NCI-H187 treated with DMSO at 0.1 percent for 48 hours (cell line): ENCODE data around the gene TEX38.
"Not testable (repeated sequence)": the region's sequence is repeated elsewhere in the genome, so short reads cannot be mapped to it uniquely, and the experiment has no call there.

Experiments
- DNase-seq: peaks from one replicate; lab custom pipeline; 2025; lab: John Stamatoyannopoulos, UW

TEX38 gene

DNA sequence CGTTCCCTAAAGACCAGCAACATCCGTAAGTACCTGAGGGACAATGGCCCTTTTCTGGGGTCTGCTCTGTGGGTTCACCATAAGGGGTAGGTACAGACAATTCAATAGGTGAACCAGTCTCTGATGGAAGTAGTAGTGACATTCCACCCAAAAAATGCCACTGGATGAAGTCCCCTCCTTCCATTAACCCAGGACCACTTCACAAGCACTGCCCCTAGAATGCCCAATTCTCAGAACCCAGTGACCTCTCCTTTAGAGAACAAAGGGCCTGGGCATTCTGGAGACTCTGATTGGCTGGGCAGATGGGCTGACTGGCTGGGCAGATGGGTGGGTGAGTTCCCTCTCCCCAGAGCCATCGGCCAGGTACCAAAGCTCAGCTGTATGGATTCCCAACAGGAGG lies at the start of gene TEX38:
Gene TEX38, plus strand, starts transcription at position 301 of the 400 bp plus-strand sequence. Its CDS starts 81 bp downstream, at position 382.
- no peak for DNase-seq

DNA sequence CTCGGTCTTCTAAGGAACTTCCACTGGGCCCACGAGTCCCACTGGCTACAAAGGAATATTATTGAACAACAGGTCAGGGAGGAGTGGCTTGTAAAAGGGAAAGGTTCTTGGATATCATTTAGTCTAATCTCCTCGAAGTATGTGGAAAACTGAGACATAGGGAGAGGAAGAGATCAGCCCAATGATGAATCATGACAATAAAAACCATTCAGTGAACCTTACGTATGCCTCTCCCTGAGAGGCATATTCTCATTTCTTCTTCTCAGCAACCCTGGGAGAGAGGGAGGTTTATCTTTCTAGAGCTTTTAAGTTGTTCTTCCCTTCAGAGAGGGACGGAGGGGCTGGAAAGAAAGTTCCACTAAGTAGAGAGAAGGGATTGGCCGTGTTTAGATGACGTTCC lies 49.7 kb upstream of the TEX38 start:
- DNase-seq: no peak

DNA sequence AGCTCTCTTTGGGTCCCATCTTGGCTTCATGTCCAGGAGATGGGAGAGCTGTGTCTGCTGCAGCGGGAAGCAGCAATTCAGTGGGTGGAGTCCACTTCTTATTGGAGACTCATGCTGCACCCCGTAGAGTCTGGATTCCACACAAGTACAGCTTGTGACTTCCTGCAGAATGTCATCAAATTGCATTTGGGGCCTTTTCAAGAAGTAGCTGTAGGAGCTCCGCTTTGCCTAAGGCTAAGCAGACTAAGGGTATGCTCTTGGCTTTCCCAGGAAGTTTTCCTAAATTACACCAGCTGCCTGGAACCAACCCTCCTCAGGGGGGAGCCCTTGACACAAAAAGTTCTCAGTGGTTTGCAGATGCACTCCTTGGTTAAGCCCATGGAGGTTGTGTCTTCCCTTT lies 49.3 kb upstream of the TEX38 start:
- no peak for DNase-seq

DNA sequence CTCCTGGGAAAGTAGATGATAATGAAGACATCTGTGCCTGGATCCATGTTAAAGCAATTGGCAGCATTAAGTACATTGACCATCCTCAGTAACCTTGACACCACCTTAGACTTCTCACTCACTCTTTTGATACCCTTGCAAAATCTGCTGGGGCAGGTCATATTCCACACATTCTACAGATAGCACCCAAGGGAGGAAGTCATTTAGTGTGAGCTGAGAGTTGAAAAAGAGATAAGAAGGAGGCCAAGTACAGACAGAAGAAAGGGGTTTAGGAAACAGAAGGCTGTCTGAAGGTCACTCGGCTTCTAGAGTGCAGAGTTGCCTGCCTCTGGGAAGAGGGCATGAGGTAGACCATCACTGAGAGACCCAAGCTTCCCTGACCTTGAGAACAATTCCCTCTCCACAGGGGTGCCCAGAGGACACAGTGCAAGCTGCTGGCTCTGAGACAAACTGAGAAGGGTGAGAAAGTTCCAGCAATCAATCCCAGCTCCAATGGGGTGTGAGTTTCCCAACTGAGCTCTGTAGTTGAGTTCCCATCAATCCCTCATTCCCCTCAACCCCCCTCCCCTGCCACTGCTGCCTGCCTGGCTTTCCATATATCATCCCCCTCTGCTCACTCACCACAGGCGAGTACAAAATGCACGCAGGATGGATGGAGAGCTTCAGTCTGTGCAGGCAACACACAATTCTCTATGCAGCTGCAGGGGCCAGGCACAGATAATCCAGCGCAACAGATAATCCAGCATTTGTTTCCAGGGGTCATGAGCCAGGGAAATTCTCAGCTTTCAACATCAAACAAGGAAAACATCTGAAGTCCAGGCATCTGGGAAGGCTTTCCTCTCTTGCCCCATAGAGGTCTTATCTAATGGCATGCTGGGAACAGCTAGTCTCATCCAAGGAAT lies 47.7 kb upstream of the TEX38 start:
- no peak for DNase-seq

DNA sequence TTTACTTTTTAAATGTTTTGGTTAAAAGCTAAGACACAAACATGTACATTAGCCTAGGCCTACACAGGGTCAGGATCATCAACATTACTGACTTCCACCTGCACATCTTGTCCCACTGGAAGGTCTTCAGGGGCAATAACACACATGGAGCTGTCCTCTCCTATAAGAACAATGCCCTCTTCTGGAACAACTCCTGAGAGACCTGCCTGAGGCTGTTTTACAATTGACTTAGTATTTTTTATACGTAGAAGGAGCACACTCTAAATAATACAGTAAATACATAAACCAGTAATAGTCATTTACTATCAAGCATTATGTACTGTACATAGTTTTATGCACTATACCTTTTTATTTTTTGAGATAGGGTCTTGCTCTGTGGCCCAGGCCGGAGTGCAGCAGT lies 40.9 kb upstream of the TEX38 start:
- DNase-seq: no peak

DNA sequence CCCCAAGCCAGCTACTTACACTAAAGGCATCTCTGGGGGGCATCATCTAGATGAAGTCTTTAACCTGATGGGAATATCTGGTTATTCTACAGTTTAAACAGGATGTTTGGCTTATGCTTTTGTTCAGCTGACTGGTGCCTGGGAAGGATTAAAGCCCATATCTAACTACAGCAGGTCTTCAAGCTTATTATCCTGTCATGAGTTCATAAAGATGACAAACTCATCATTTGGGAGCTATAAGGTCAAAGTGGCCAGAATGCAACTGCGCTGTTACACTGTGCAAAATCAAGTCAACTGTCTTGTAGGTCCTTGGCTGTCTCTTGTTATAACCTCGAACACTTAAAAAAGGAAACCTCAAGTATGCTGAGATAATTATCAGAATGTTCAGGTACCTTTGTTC lies 36.4 kb upstream of the TEX38 start:
- no peak for DNase-seq

DNA sequence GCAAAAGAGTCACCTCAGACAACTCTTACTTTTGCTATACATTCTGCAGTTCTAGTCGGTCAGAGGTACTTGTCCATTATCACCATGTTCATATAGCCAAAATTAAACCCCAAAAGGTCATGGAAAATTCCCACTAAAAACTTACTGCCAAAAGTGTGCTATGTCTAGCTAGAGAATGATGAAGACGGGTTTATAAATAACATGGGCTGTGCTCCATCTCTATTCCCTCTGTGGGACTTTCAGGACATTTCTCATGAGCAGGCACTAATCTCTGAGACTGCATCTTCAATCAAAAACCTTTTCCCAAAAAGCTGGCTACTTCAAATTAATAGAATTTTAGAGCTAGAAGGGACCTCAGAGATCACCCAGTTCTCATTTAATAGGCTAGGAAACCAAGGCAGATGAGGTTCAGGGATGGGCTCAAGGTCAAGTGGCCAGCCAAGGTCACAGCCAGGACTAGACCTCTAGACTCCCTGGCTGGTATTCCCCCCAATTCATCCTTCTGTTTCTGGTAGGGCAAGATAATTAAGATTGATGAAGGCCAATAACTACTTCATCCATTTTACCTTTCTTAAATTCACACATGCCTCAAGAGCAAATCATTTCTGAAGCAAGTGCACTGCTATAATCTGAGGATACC lies 34.1 kb upstream of the TEX38 start:
- DNase-seq: no peak

DNA sequence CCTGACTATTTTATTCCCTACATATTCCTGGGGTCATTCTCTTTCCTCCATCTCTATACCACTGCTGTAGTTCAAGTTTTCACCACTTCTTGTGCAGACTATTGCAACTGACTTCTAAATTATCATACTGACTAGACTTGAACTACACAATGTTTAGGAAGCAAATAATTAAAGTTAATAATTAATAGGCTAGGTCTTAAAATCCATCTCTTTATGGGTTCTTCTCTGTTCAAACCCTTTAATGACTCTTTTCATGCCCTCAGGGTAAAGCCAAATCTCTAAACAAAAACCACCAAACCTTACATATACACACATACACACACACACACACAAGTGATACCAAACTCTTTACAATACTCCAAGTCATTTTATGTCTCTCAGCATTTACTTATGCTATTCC lies 32.7 kb upstream of the TEX38 start:
- DNase-seq: no peak

DNA sequence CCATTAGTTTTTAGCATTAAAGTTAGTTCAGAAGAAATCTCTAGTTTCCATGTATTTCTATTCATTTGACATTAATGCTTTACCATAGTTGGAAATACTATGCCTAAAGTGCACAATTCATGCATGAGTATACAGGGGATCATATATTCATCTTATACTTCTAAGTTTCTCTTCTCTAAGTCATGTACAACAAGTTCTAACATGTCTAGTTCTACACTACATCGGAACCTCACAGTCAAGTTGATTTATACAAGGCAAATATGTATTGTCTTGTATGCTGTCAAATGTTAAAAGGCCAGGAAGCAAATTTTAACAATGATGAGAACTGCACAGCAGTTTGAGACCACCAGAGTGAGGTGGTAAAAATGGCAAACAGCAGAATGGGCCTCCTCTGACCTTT lies 32.1 kb upstream of the TEX38 start:
- no peak for DNase-seq

DNA sequence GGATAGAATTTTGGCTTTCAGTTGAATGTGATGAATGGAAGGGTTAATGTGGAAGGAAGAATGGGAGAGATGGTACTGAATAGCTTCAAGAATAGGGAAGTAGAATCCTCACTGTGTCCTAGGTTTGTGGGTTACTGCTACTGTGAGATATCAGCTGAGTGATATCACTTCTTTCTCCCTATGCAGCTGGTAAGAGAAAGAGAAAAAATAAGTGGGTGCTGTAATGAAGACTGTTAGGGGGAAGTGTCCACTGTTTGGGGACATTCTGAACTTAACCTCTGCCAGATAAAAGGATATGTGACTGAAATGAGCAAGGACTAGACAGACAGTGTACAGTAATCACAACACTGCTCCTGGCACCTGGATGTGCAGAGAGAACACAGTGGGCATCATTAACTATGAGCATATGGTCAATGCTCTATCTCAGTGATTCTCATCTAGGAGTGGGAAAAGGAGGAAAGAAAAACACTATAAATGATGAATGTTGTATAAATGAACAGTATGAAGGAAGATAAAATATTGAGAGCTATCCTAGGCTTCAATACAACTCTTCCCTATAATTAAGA lies 29.5 kb upstream of the TEX38 start:
- no peak for DNase-seq

DNA sequence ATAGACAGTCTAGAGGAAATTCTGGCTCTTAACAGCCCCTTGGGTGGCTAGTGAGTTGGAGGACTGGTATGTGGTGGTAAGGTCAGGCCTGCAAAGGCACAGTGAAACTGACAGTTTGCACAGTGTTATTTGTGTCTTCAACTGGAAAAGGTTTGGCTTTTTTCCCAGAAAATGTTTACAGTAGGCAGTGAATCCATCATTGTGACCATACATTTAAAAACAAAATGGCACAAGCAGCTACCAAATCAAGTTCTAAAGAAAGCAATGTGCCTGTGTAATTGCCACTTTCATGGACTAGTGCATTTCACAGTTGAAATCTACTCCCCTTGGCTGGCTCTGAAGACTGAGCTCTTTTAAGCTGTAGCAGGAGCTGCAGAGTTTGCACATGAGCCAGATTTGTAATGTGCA lies 28.3 kb upstream of the TEX38 start:
- peak; percentile 10 for DNase-seq

DNA sequence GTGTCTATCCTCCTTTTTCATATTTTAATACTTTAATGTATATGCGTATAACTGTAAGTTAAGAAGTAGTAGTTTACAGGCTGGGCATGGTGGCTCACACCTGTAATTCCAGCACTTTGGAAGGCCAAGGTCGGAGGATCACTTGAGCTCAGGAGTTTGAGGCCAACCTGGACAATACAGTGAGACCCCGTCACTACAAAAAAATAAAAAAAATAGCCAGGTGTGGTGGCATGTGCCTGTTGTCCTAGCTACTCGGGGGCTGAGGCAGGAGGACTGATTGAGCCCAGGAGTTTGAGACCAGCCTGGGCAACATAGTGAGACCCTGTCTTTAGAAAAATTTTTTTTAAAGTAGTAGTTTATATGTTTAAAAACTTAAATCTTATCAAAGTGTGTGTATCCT lies 25.8 kb upstream of the TEX38 start:
- no peak for DNase-seq

DNA sequence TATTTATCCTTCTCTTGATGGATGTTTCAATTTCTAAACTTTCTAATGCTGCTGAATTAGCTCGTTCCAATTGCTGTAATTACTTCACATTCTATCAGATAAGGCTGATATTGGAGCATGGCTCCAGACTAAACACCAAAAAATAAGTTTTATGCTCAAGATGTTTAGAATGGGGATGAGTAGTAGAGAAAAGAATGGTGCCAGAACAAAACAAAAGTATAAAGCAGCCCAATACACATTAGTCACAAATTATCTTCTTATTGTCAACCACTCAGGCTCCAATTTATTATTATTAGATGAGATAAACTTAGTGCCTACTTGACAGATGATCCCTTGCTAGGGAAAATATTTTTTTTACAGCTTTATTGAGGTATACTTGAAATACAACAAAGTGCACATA lies 25.3 kb upstream of the TEX38 start:
- DNase-seq: no peak

DNA sequence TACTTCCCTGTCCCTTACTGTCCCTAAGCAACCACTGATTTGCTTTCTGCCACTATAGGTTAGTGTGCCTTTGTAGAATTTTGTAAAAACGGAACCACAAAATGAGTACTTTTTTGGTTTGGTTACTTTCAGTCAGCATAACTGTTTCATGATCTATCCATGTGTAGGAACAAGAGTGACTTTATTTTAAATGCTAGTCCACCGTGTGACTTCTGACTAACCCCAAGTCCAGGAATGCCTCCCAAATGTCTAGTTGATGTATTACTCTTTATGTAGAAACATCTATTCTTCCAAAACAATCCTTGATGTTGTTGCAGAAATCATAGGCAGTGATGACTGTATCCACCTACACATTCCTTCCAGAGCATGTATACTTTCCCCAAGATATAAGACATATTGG lies 24.8 kb upstream of the TEX38 start:
- DNase-seq: no peak

DNA sequence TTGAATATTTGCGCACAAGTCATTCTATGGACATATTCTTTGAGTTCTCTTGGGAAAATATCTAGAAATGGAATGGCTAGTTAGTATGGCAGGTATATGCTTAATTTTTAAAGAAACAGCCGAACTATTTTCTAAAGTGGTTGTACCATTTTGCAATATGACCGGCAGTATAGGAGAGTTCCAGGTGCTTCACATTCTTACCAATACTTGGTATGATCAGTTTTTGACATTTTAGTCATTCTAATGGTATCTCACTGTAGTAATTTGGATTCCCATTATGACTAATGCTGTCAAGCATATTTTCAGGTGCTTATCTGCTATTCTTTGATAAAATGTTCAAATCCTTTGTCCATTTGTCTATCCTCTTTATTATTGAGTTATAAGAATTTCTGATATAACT lies 24.0 kb upstream of the TEX38 start:
- DNase-seq: no peak

DNA sequence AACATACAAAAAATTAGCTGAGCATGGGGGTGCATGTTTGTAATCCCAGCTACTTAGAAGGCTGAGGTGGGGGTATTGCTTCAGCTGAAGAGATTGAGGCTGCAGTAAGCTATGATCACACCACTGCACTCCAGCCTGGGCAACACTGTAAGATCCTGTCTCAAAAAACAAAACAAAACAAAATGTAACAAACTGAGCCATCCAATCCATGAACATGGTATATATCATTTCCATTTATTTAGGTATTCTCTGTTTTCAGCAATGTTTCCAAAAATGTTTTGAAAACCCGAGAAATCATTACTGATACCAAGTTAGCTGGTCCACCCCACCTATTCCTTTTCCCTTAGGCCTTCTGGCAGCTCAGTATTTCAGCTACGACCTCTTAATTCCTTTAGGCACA lies 21.9 kb upstream of the TEX38 start:
- DNase-seq: no peak

DNA sequence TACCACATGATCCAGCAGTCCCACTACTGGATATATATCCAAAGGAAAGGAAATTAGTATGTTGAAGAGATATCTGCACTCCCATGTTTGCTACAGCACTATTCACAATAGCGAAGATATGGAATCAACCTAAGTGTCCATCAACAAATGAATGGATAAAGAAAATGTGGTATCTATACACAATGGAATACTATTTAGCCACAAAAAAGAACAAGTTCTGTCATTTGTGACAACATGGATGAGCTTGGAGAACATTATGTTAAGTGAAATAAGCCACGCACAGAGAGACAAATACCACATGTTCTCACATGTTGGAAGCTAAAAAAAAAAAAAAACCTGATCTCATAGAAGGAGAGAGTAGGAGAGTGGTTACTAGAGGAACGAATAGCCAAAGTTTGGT lies 21.2 kb upstream of the TEX38 start:
- no peak for DNase-seq

DNA sequence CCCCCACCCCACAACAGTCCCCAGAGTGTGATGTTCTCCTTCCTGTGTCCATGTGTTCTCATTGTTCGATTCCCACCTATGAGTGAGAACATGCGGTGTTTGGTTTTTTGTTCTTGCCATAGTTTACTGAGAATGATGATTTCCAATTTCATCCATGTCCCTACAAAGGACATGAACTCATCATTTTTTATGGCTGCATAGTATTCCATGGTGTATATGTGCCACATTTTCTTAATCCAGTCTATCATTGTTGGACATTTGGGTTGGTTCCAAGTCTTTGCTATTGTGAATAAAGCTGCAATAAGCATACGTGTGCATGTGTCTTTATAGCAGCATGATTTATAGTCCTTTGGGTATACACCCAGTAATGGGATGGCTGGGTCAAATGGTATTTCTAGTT lies 20.5 kb upstream of the TEX38 start:
- DNase-seq: not testable (repeated sequence)

DNA sequence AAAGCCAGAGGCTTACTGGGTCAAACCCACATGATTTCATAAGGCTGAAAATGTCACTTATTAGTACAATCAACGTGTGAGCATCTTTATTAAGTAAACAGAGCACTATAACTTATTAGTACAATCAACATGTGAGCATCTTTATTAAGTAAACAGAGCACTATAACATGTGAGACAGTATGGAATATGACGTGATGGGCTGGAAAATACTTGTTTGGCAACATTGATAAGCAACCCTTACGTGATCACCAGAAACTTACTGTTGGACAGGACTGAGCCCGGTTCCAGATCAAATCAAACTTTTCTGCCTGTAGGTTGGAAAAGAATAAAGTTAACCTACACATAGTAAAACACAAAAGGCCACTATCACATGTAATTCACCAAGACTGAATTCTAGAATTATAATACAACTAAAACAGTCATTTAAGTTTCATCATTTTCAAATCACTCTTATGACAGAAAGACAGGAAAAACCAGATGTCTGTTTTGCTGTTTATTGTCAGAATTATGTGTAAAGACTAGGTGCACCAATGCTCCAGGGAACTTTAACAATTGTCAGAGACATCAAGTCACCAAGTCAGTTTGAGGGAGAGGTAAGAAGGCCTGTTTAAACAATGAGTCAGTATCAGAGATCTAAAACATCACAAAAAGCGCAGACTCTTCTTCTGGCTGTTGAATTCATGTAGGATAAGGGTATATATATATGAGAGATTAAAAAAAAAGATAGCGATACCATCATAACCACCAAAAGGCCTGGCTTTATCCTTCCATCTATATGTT lies 19.1 kb upstream of the TEX38 start:
- DNase-seq: no peak

DNA sequence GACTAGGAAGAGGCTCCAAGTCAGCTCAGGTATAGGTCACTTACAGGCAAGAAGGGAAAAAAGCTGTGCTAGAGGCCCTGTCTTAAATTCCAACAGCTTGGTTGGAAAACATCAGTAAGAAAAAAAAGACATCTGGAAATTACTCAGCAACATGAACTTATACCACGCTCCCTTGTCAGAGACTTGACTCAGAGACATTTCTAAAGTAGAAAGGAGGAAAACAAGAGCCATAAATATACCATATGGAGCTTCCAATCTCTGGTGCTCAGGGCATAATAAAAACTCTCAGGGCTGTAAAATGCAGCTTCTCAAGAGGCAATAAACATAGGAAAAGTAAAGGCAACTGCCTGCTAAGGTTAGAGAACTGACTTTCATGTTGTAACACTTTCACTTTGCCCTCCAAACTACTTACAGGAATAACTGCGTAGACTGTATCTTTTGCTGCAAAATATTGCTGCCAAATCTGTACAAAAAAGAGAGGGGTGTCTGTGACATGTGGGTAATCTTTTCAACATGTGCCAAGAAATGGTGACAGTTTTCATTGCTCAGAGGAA lies 18.2 kb upstream of the TEX38 start:
- no peak for DNase-seq

DNA sequence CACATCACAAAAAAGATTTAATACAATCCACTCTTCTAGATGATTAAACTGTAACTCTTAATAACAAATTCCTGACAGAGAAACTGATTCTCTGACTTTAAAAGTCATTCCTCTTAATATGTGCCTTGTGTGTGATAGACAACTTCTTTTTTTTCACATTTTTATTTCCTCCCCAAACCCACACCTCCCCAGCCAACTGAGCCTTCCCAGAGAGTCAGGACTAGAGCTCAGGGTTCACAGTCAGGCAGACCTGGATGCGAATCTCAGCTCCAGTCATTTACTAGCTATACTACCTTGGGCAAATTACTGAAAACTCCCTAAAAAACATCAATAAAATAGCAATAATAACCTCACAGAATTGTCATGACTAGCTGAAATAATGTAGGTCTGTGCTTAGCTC lies 17.6 kb upstream of the TEX38 start:
- DNase-seq: no peak

DNA sequence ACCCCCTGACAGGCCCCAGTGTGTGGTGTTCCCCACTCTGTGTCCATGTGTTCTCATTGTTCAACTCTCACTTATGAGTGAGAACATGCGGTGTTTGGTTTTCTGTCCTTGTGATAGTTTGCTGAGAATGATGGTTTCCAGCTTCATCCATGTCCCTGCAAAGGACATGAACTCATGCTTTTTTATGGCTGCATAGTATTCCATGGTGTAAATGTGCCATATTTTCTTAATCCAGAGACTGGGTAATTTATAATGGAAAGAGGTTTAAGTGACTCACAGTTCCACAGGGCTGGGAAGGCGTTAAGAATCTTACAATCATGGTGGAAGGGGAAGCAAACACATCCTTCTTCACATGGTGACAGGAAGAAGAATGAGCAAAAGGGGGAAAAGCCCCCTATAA lies 17.0 kb upstream of the TEX38 start:
- not testable (repeated sequence) for DNase-seq
